Neutrophil (primary cell): ENCODE measurements around the gene NPM1.
"Not testable (repeated sequence)": the region's sequence is repeated elsewhere in the genome, so short reads cannot be mapped to it uniquely, and the experiment has no call there.

Source experiments
- H3K27ac ChIP-seq: fragments of 200-600 bp; sonication (generic); 2 replicates; pipeline ENCODE4 v1.5.1; 2016; ENCODE audit warnings: mild to moderate bottlenecking, moderate library complexity
- H3K27me3 ChIP-seq: fragments of 200-600 bp; sonication (generic); 2 replicates; pipeline ENCODE4 v1.6.0; 2016; ENCODE audit warnings: mild to moderate bottlenecking
- H3K36me3 ChIP-seq: fragments of 200-600 bp; sonication (generic); 2 replicates; pipeline ENCODE4 v1.5.1; 2017
- H3K4me1 ChIP-seq, 2 experiments: fragments of 200-600 bp in 1 of 2; sonication (generic) in 1 of 2; 1 replicate in 1 of 2; 2 replicates in 1 of 2; pipeline versions ENCODE4 v1.5.1 to v1.6.1; 2013 to 2016; ENCODE audit warnings: low read depth in 1 of 2, low read length in 1 of 2, mild to moderate bottlenecking in 1 of 2, moderate library complexity in 1 of 2; ENCODE audit not compliant: control insufficient read depth in 1 of 2, insufficient read depth in 1 of 2
- H3K4me3 ChIP-seq, 2 experiments: fragments of 200-600 bp in 1 of 2; sonication (generic) in 1 of 2; 1 replicate in 1 of 2; 2 replicates in 1 of 2; pipeline ENCODE4 v1.5.1; 2013 to 2016; ENCODE audit warnings: low read depth in 1 of 2, low read length in 1 of 2, mild to moderate bottlenecking in 1 of 2, moderate library complexity in 1 of 2
- H3K9me3 ChIP-seq: fragments of 200-600 bp; sonication (generic); 2 replicates; pipeline ENCODE4 v1.5.1; 2016
- CTCF ChIP-seq: fragments of 200-600 bp; sonication (generic); IDR thresholded peaks from 2 replicates; pipeline ENCODE4 v1.5.1; 2016; ENCODE audit warnings: antibody characterized with exemption

The NPM1 gene

GRCh38 chr5:171413153-171413910, 25.7 kb downstream of the NPM1 start:
- H3K4me3 ChIP-seq, result no peak overlapping the region

GRCh38 chr5:171413993-171414392, 26.3 kb downstream of the NPM1 start:
- not testable (repeated sequence) for H3K9me3 ChIP-seq, H3K27ac ChIP-seq
- peaks cover 13% of the 10 kb centered on the region for H3K27me3 ChIP-seq

More at GRCh38 chr5:171413153-171413910, 25.7 kb downstream of the NPM1 start:
- TF ChIP-seq CTCF, result no peak
- peaks cover 6% of the 10 kb centered on the region for H3K27me3 ChIP-seq
- peaks cover 0 to 9% of the 10 kb centered on the region in 2 experiments for H3K4me1 ChIP-seq
- H3K36me3 ChIP-seq, result peaks cover 19% of the 10 kb centered on the region
- no peaks in the 10 kb centered on the region for H3K9me3 ChIP-seq
- H3K27ac ChIP-seq, result no peak overlapping the region

GRCh38 chr5:171415115-171415730, 27.6 kb downstream of the NPM1 start:
- no peaks in the 10 kb centered on the region for H3K9me3 ChIP-seq
- no peak overlapping the region for H3K4me3 ChIP-seq
- H3K36me3 ChIP-seq, result peaks cover 19% of the 10 kb centered on the region
- H3K27ac ChIP-seq, result no peak overlapping the region
- no peak for TF ChIP-seq CTCF
- peaks cover 25% of the 10 kb centered on the region for H3K27me3 ChIP-seq
- peaks cover 11 to 18% of the 10 kb centered on the region in 2 experiments for H3K4me1 ChIP-seq

More at GRCh38 chr5:171413993-171414392, 26.3 kb downstream of the NPM1 start:
- H3K36me3 ChIP-seq, result peaks cover 19% of the 10 kb centered on the region
- not testable (repeated sequence) for H3K4me3 ChIP-seq, H3K4me1 ChIP-seq

GRCh38 chr5:171416160-171417049, 28.8 kb downstream of the NPM1 start:
- TF ChIP-seq CTCF, result no peak
- H3K9me3 ChIP-seq, result no peaks in the 10 kb centered on the region
- H3K27ac ChIP-seq, result no peak overlapping the region
- peaks cover 37% of the 10 kb centered on the region for H3K27me3 ChIP-seq
- peaks cover 10% of the 10 kb centered on the region for H3K36me3 ChIP-seq
- peaks cover 19 to 27% of the 10 kb centered on the region in 2 experiments for H3K4me1 ChIP-seq
- H3K4me3 ChIP-seq, result no peak overlapping the region

GRCh38 chr5:171418316-171418981, 30.8 kb downstream of the NPM1 start:
- Histone ChIP-seq H3K27ac (no peak overlapping the region), H3K4me1 (peaks cover 19 to 27% of the 10 kb centered on the region in 2 experiments), H3K4me3 (peak overlapping the region; percentile 16 to 60), H3K36me3 (peaks cover 3% of the 10 kb centered on the region), H3K9me3 (no peaks in the 10 kb centered on the region), H3K27me3 (peaks cover 56% of the 10 kb centered on the region)
- TF ChIP-seq CTCF, result peak; percentile 44
